H1 (cell line): ENCODE measurements around the gene TNFRSF8. TPM values are rescaled to one million over a fixed set of nuclear protein-coding genes. Genes with fewer than 3 reads are reported as not detected.

Experiments
- BACH1 ChIP-seq: IDR thresholded peaks from 2 replicates; pipeline ENCODE4 v1.6.1; 2012; ENCODE audit warnings: low read length, improper control_type of control experiment
- GTF2F1 ChIP-seq: IDR thresholded peaks from 2 replicates; pipeline ENCODE4 v1.6.1; 2012; ENCODE audit warnings: low read depth, low read length, improper control_type of control experiment, borderline replicate concordance
- MAFK ChIP-seq: IDR thresholded peaks from 2 replicates; pipeline ENCODE4 v1.6.1; 2012; ENCODE audit warnings: low read depth, mild to moderate bottlenecking, improper control_type of control experiment, low read length
- PHF8 ChIP-seq: fragments of 200-600 bp; sonication (generic); conservative IDR thresholded peaks from 2 replicates; pipeline ENCODE4 v1.7.1; 2012; ENCODE audit warnings: low read depth, mild to moderate bottlenecking, inconsistent platforms, low read length, moderate library complexity
- POLR2AphosphoS5 ChIP-seq: IDR thresholded peaks from 2 replicates; pipeline ENCODE4 v1.6.1; 2011; ENCODE audit warnings: low read depth, low read length
- SIN3A ChIP-seq, 2 experiments: IDR thresholded peaks in 1 of 2; conservative IDR thresholded peaks in 1 of 2; 2 replicates each; pipeline ENCODE4 v1.6.1; 2011 to 2012; ENCODE audit warnings: low read length in 2 of 2, improper control_type of control experiment in 1 of 2, low read depth in 1 of 2, mild to moderate bottlenecking in 1 of 2
- SIRT6 ChIP-seq: IDR thresholded peaks from one replicate; pipeline ENCODE4 v1.7.1; 2012; ENCODE audit warnings: low read length, inconsistent platforms
- SP4 ChIP-seq: IDR thresholded peaks from 2 replicates; pipeline ENCODE4 v1.6.1; 2012; ENCODE audit warnings: low read length, inconsistent platforms
- polyA plus RNA-seq, 7 experiments: library from polyadenylated mRNA; depleted of rRNA in 3 of 7; stranded (reverse) in 5 of 7; unstranded in 2 of 7; fragments of >200 nt in 5 of 7; fragments of 200-250 nt in 2 of 7; gene quantifications; 1 replicate in 5 of 7; 2 replicates in 1 of 7; 4 replicates in 1 of 7; pipeline versions ENCODE4 v1.2.1 to v1.2.3, GENCODE V29; 2011 to 2013; ENCODE audit warnings: missing spikeins in 2 of 7, mixed read lengths in 2 of 7
- total RNA-seq: library from RNA; stranded (reverse); fragmentation: NEBNext Ultra II Directional; extraction: Animal tissue kit (Norgen Biotek cat#: 25700); gene quantifications from 2 replicates; pipeline ENCODE4 v1.2.1, GENCODE V29; 2021
- TF ChIP-seq, protein P1 (sequence below): fragments of 300-600 bp; sonication (generic); IDR thresholded peaks from 2 replicates; pipeline ENCODE4 v1.7.1; 2012; ENCODE audit warnings: low read length, moderate library complexity, mild to moderate bottlenecking, inconsistent platforms; ENCODE audit not compliant: insufficient replicate concordance

Gene TNFRSF8
- total and polyA plus RNA-seq, 2 of the 8 experiments (the other 6 are each of a cell fraction or from before 2014, with no cell fraction given), result 23.2 to 32.7 TPM

DNA sequence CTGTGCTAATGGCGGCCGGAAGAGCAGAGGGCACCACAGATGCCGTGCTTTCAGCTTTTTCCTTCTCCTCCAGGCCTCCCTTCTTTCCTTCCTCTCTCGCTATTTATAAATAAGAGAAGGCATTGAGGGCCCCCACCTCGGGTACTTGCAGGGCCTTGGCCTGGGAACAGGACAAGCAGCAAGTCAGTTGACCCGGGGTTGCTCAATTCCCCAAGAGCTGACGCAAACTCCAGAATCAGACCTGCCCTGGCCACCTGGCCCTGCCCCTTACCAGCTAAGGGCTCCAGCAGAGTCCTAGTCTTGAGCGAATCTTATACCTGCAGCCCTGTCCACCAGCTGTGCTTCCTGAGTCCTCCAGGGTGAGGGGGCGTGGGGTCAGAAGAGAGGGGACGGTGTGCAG is 117.2 kb downstream of the TNFRSF8 start (continued):
- TF ChIP-seq, protein P1, sequence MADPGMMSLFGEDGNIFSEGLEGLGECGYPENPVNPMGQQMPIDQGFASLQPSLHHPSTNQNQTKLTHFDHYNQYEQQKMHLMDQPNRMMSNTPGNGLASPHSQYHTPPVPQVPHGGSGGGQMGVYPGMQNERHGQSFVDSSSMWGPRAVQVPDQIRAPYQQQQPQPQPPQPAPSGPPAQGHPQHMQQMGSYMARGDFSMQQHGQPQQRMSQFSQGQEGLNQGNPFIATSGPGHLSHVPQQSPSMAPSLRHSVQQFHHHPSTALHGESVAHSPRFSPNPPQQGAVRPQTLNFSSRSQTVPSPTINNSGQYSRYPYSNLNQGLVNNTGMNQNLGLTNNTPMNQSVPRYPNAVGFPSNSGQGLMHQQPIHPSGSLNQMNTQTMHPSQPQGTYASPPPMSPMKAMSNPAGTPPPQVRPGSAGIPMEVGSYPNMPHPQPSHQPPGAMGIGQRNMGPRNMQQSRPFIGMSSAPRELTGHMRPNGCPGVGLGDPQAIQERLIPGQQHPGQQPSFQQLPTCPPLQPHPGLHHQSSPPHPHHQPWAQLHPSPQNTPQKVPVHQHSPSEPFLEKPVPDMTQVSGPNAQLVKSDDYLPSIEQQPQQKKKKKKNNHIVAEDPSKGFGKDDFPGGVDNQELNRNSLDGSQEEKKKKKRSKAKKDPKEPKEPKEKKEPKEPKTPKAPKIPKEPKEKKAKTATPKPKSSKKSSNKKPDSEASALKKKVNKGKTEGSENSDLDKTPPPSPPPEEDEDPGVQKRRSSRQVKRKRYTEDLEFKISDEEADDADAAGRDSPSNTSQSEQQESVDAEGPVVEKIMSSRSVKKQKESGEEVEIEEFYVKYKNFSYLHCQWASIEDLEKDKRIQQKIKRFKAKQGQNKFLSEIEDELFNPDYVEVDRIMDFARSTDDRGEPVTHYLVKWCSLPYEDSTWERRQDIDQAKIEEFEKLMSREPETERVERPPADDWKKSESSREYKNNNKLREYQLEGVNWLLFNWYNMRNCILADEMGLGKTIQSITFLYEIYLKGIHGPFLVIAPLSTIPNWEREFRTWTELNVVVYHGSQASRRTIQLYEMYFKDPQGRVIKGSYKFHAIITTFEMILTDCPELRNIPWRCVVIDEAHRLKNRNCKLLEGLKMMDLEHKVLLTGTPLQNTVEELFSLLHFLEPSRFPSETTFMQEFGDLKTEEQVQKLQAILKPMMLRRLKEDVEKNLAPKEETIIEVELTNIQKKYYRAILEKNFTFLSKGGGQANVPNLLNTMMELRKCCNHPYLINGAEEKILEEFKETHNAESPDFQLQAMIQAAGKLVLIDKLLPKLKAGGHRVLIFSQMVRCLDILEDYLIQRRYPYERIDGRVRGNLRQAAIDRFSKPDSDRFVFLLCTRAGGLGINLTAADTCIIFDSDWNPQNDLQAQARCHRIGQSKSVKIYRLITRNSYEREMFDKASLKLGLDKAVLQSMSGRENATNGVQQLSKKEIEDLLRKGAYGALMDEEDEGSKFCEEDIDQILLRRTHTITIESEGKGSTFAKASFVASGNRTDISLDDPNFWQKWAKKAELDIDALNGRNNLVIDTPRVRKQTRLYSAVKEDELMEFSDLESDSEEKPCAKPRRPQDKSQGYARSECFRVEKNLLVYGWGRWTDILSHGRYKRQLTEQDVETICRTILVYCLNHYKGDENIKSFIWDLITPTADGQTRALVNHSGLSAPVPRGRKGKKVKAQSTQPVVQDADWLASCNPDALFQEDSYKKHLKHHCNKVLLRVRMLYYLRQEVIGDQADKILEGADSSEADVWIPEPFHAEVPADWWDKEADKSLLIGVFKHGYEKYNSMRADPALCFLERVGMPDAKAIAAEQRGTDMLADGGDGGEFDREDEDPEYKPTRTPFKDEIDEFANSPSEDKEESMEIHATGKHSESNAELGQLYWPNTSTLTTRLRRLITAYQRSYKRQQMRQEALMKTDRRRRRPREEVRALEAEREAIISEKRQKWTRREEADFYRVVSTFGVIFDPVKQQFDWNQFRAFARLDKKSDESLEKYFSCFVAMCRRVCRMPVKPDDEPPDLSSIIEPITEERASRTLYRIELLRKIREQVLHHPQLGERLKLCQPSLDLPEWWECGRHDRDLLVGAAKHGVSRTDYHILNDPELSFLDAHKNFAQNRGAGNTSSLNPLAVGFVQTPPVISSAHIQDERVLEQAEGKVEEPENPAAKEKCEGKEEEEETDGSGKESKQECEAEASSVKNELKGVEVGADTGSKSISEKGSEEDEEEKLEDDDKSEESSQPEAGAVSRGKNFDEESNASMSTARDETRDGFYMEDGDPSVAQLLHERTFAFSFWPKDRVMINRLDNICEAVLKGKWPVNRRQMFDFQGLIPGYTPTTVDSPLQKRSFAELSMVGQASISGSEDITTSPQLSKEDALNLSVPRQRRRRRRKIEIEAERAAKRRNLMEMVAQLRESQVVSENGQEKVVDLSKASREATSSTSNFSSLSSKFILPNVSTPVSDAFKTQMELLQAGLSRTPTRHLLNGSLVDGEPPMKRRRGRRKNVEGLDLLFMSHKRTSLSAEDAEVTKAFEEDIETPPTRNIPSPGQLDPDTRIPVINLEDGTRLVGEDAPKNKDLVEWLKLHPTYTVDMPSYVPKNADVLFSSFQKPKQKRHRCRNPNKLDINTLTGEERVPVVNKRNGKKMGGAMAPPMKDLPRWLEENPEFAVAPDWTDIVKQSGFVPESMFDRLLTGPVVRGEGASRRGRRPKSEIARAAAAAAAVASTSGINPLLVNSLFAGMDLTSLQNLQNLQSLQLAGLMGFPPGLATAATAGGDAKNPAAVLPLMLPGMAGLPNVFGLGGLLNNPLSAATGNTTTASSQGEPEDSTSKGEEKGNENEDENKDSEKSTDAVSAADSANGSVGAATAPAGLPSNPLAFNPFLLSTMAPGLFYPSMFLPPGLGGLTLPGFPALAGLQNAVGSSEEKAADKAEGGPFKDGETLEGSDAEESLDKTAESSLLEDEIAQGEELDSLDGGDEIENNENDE, result no peak
- TF ChIP-seq GTF2F1 (no peak), SIRT6 (no peak), PHF8 (no peak), MAFK (no peak), SP4 (no peak), POLR2AphosphoS5 (no peak), SIN3A (conservative IDR thresholded peaks at IDR 0.05 in 1 of 2, IDR thresholded peaks at IDR 0.05 in 1 of 2; ENCODE audit: low read depth in 1 of 2, low read length in 2 of 2) (no peak), BACH1 (no peak)
